Right hindlimb (tissue), 1 donor: Measurements from ENCODE around the gene ZMIZ1.

Source experiments
- DNase-seq: peaks from one replicate; pipeline ENCODE4 v3.0.0-alpha.2; 2018

The ZMIZ1 gene

DNA sequence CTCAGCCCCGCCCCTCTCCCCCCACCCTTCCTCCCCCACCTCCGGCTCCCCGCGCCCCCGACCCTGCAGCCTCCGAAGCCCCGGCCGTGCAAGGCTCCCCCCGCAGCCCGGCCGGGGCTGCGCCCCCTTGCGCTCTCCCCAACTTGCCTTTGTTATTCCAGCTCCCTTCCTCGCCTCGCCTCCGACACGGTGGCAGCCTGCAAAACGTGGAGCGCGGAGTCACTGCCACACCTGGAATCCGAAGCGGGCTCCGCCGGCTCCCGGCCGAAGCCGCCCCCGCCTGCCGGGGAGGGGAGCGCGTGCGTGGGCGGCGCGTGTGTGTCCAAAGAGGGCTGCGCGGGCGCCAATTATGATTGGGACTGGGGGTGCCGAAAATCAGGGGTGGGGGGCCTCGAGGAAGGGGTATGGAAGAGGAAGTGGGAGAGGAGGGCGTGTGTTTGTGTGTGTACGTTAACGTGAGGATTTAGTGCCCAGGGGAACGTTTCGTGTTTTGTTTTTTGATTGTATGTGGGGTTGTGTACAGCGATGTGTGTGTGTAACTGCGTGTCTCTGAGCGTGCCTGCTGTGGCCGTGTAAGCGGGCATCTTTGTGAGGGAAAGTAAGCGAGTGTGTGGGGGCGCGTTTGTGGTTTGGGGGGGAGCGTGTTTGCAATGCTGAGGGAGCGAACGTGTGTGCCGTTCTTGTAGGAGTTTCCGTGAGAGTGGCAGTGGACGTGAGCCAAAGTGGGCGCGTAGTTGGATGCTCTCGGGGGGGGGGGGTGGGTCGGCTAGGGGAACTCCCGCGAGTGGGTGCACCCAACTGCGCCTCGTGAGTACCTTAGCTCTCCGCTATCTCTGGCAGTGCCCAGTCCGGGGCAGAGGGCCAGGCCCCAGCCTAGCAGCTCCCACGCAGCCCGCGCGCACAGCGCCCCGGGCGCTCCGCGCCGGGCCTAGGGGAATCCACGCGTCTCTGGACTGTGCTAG is 1.2 kb upstream of the ZMIZ1 start:
- peak; percentile 98 for DNase-seq

- DNase-seq, result no peak
These were observed 584 bp upstream of the ZMIZ1 start for GRCh38 chr10:79068203-79068561.

GRCh38 chr10:79069325-79070080 is 737 bp downstream of the ZMIZ1 start:
- peak; percentile 69 for DNase-seq

- DNase-seq, result no peak
These were observed 1.4 kb downstream of the ZMIZ1 start for GRCh38 chr10:79070081-79070605.

DNA sequence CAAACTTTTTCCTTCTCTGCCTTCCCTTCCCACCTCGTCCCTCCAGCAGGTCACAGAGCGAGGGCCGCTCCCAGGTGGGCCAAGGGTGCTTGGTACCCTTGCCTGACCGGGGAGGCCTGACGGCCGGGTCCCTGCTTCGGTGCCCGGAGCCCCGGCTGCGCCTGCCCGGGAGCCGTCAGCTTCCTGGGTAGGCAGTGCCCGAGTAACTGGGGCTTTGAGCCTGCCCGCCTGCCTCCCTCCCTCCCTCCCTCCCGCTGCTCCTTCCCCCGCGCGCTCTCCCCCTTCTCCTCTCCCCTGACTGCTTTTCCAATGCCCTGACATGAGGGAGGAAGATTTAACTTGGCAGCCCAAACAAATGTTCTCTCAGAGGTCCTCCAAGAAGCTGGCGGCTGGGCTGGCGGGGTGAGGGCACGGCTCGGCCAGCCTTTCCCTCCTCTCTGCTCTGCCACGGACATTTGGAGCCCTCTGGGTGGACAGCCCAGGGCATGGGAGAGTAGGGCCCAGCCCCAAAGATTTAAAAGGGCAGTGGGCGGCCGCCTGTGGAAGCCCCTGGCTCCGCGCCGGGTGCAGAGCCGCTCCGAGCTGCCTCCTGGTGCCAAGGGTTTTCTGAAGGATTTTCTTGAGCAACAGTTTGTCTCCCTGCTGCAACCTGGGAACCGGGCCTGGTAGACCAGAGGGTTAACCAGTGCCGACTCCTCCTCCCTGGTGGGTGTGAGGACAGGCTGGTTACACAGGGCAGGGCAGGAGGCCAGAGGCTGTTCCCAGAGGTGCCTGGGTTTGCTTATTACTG is 2.0 kb downstream of the ZMIZ1 start:
- DNase-seq, result peak; percentile 88

DNA sequence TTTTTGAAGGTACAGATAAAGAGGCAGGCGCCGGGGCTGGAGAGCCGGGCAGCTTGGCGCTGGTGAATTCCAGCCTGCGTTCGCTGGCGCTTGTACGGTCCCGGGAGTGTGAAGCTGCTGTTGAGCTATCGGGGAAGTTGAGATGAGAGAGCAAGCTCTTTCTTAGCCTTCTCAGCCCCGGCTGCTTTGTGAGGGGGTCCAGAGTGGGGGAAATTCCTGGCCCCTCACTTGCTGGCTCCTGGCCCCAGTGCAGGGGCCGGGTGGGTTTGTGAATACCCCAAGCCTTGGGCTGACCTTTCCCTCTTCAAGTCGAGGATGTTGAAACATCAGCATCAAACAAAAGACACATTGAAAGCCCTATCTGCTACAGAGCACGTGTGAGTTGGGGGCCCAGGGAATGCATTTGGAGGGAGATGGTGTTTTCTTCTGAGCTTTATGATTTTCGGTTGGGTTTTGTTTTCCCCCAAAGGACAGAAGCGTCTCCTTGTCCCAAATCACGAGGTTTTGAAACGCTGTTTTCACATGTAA is 2.7 kb downstream of the ZMIZ1 start:
- DNase-seq, result no peak

DNA sequence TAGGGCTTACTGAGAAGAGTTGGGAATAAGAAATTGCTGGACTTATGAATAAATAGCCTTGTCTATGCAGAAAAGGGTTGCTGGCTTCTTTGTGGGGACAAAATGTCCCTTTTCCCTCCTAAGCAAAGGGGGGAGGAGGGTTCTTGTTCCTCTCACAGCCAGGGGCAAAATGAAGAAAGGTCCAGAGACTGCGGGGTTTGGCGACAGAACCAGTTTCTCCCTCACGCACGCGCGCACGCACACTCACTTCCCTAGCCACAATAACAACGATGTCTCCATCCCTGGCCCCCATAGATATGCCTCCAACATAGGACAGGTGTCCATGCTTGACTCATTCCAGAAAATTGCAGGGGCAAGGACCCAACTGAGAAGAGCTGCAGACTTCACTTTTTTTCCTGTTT is 3.3 kb downstream of the ZMIZ1 start:
- no peak for DNase-seq

GRCh38 chr10:79072994-79073645 is 4.4 kb downstream of the ZMIZ1 start:
- no peak for DNase-seq

- DNase-seq, result no peak
These were observed 5.1 kb downstream of the ZMIZ1 start for GRCh38 chr10:79073784-79074432.

DNA sequence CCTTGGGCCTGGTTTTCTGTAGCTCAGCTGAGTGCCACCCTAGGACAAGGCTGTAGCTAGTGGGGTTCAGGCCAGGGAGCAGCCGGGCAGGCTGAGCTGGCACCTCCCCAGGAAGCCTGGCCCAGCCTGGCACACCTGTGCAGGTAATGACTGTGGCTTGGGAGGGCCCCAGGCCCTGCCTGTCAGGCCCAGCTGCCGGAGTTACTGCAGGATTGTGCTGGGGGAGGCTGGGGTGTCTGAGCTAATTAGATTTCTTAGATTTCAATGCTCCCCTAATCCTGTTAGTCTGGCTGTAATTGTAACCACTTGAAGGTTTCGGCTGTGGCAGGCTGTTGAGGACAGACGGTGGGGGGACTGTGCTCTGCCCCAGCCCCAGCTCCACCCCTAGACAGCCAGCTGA is 6.0 kb downstream of the ZMIZ1 start:
- no peak for DNase-seq

DNA sequence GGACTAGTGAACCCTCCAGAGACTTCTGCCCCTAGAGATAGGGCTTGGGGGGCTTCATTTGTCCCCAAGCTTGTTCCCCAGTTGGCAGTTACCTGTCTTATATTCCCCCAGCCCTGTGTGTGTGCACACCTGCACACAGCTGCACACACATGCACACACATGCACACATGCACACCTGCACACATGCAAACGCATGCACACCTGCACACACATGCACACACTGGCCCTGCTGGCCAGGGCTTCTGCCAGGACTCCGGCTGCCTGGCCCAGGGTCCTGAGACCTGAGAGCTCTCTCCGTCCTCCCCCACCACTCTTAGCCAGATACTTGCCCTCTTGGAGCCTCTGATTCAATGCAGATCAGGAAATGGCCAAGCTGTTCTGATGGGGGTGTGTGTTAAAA is 6.7 kb downstream of the ZMIZ1 start:
- DNase-seq, result no peak

GRCh38 chr10:79077488-79078173 is 8.9 kb downstream of the ZMIZ1 start:
- no peak for DNase-seq

- no peak for DNase-seq
These were observed 9.7 kb downstream of the ZMIZ1 start for GRCh38 chr10:79078367-79079053.

- no peak for DNase-seq
These were observed 10.3 kb downstream of the ZMIZ1 start for GRCh38 chr10:79079054-79079397.

DNA sequence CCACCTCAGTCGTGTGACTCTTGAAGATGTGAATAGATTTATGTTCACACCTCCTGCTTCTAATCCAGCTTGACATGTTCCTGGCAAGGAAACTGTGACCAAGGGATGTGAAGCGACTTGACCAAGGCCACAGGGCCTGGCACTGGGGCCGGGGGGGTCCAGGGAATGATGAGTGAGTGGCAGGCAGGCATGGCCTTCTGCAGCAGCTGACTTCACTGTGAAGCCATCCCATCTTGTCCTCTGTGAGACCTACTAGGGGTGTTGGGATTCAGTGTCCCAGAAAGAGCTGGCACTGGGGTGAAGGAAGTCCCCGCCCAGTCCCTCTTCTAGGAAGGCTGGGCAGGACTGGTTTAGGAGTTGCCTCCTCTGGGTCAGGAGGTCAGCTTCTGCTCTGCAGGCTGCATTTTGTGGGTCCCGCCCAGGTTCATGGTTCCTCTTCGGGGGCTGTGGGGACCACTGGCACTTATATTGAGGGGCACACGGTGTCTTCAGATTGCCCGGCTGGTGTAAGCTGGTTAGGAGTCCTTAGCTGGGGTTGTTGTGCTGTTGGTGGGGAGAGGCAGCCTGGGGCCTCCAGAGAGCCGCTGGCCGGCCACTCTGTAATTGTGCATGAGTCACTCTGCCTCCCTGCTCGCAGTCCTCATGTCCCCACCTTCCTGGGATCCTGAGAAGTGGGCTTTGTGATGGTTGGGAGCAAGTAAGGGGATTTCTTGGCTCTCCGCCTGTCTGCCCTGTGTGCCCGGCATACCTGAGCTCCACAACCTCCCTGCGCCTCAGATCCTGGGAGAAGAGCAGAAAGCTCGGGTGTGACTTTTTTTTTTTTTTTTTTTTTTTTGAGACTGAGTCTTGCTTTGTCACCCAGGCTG is 11.0 kb downstream of the ZMIZ1 start:
- DNase-seq, result no peak

- DNase-seq, result no peak
These were observed 12.7 kb downstream of the ZMIZ1 start for GRCh38 chr10:79081353-79082034.

DNA sequence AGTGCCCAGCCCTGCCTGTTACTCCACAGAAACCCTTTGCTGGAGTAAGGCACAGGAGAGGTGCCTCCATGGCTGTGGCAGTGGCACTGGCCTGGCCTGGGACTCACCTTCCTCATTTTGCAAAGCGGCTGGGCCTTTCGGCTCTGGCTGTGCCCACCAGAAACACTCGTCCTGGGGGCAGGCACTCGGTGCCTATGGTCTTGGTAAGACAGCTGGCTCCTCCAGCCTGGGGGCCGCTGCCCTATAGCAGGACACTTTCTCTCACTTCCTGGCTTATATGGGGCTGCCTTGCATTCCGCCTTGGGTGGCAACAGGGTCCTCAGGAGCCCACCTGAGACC is 13.2 kb downstream of the ZMIZ1 start:
- DNase-seq, result no peak

- DNase-seq, result no peak
These were observed 14.1 kb downstream of the ZMIZ1 start for GRCh38 chr10:79082631-79083596.
